Activated gamma-delta T cell (primary cell): ENCODE measurements around the gene EDIL3.

Experiments used
- DNase-seq: peaks from one replicate; lab custom pipeline; 2025; lab: John Stamatoyannopoulos, UW

The EDIL3 gene

GRCh38 chr5:84259283-84260045, 125.2 kb downstream of the EDIL3 start:
- no peak for DNase-seq

GRCh38 chr5:84257061-84257460, 127.6 kb downstream of the EDIL3 start:
- DNase-seq = no peak

- no peak for DNase-seq
These were observed 129.4 kb downstream of the EDIL3 start for GRCh38 chr5:84255315-84255714.

GRCh38 chr5:84253946-84254345, 130.7 kb downstream of the EDIL3 start:
- DNase-seq = no peak

- DNase-seq = no peak
These were observed 133.2 kb downstream of the EDIL3 start for GRCh38 chr5:84251503-84251902.

GRCh38 chr5:84249918-84250630, 134.6 kb downstream of the EDIL3 start:
- DNase-seq = no peak

GRCh38 chr5:84248013-84248412, 136.7 kb downstream of the EDIL3 start:
- no peak for DNase-seq

GRCh38 chr5:84242286-84242685, 142.4 kb downstream of the EDIL3 start:
- DNase-seq = no peak

GRCh38 chr5:84239494-84239893, 145.2 kb downstream of the EDIL3 start:
- no peak for DNase-seq

GRCh38 chr5:84237126-84237525, 147.6 kb downstream of the EDIL3 start:
- DNase-seq = no peak

GRCh38 chr5:84231433-84231832, 153.2 kb downstream of the EDIL3 start:
- no peak for DNase-seq

- no peak for DNase-seq
These were observed 155.6 kb downstream of the EDIL3 start for GRCh38 chr5:84229045-84229444.

- no peak for DNase-seq
These were observed 156.4 kb downstream of the EDIL3 start for GRCh38 chr5:84228266-84228665.

GRCh38 chr5:84227236-84227635, 157.4 kb downstream of the EDIL3 start:
- no peak for DNase-seq

GRCh38 chr5:84218546-84218945, 166.1 kb downstream of the EDIL3 start:
- DNase-seq = no peak

GRCh38 chr5:84215521-84215920, 169.2 kb downstream of the EDIL3 start:
- no peak for DNase-seq

GRCh38 chr5:84213861-84214260, 170.8 kb downstream of the EDIL3 start:
- DNase-seq = no peak

GRCh38 chr5:84213212-84213611, 171.5 kb downstream of the EDIL3 start:
- no peak for DNase-seq

GRCh38 chr5:84204772-84205171, 179.9 kb downstream of the EDIL3 start:
- DNase-seq = no peak

- no peak for DNase-seq
These were observed 182.5 kb downstream of the EDIL3 start for GRCh38 chr5:84202136-84202535.

- DNase-seq = no peak
These were observed 187.1 kb downstream of the EDIL3 start for GRCh38 chr5:84197538-84197937.

GRCh38 chr5:84191281-84191680, 193.4 kb downstream of the EDIL3 start:
- DNase-seq = no peak

GRCh38 chr5:84184857-84185256, 199.8 kb downstream of the EDIL3 start:
- DNase-seq = no peak

GRCh38 chr5:84181093-84181492, 203.6 kb downstream of the EDIL3 start:
- DNase-seq = no peak
